Activated CD4-positive, alpha-beta T cell treated with anti-CD3 and anti-CD28 coated beads, Interleukin-10, Interleukin-2, amounts not matched to agents 100 ng/mL and 50 ng/mL, durations not matched to agents 16 hours and 8 hours (primary cell): ENCODE results near the gene WNT16.
"Not testable (repeated sequence)": the region's sequence is repeated elsewhere in the genome, so short reads cannot be mapped to it uniquely, and the experiment has no call there.

Experiments used
- DNase-seq: peaks from one replicate; pipeline ENCODE4 v3.0.0-alpha.2; 2020

The WNT16 gene, protein sequence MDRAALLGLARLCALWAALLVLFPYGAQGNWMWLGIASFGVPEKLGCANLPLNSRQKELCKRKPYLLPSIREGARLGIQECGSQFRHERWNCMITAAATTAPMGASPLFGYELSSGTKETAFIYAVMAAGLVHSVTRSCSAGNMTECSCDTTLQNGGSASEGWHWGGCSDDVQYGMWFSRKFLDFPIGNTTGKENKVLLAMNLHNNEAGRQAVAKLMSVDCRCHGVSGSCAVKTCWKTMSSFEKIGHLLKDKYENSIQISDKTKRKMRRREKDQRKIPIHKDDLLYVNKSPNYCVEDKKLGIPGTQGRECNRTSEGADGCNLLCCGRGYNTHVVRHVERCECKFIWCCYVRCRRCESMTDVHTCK

DNA sequence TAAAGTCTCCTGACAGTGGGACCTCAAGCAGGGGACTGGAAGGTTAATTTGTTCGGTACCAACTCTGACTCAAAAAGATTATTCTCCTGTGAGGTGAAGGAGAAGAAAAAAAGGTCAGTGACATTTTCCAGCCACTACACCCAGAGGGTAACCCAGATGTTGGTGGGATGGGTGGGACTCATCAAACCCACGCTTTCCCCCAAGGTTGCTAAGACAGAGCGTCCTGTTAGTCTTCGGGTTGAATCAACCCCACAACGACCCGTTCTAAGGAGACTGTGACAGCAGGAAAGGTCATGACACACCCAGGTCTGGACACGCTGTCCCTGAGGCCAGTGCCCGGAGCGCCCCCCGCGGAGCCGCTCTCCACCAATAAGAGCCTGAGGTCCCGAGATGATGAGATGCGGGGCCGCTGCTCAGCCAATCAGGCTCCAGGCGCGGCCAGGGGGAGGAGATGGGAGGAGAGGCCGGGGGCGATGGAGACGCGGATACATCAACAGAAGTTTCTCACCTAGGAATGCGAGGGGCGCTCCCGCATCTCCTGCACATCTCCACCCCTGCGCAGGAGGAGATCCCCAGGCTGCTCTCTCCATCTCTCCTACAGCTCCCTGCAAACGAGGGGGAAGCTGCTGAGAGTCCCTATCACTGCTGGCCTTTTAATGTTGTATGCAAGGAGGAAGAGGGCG, at the start of gene WNT16:
Gene WNT16 (plus strand): TSS at position 493 of the 683 bp plus-strand sequence. CDS start 293 bp downstream, outside the sequence.
- no peak for DNase-seq

DNA sequence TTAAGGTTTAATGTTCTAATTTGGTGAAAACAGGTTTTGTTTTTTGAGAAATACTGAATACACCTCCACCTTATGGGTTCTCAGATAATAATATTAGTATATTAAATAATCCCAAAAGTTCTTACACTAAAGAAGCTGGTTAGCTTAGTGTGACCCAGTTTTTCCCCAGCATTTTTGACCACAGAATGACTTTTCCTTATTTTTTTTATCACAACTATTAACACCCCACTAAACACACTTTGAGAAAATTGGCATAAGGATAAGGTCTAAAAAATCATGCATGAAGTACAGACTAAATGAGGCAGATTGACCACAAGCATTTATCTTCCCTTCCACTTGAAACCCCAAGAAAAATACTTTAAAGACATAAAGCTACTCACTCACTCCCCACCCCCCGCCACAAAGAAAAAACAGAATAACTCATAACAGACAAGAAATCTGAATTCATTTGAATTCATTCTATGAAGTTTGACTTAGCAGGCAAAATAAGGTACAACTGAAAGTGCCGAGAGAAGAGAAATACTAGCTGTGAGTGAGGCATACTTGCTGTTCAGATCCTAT, 49.7 kb upstream of the WNT16 start:
- peak; percentile 31 for DNase-seq

DNA sequence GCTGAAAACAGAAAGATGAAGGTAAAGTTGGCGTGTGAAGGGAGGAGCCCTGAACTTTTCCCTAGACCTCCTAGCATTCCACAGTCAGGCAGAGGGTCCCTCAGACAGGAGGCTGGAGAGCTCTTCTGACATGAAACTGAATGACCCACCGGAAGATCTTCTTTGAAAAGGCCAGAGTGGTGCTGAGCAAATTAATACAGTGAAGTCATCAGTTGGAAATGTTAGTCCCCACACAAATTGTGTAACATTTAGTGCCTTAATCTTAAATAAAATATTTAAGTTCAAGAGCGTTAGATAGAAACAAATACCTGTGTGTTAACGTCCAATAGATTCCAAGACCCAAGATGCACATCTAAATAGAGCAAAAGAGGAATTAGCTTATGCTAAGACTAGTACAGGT, 49.0 kb upstream of the WNT16 start:
- DNase-seq, result no peak

DNA sequence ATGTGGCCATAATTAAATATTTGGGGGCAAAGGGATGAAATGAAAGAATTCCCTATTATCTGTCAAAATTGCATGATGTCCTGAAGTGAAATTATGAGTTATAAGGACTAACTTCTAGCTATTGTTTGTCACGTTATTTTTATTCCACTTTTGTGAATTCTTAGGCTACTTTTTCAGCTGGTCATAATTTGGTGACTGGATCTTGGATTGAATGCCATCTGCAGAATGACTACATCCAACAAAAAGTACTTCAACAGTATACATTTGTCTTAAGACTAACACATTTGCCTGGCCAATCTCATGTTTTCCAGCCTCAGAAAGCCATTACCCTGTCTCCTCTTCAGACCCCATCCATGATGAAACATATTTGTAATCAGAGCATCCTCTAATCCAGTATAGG, 48.1 kb upstream of the WNT16 start:
- no peak for DNase-seq

DNA sequence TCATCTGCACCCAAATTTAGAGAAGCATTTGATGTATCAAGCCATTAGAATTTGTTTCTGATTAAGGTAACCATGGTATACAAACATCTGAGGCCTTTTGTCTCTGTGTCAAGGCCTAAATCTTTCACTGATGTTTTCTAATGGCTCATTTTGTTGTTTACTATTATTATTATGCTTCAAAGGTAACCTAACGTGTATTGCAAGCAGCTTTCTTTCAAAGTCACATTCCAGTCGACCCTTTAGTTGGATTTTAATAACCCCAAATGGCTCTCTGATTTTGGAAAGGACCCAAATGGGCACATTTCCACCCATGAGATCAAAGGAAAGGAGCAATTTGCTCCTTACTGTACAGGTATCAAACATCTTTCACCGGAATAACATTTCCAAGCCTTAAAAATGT, 46.7 kb upstream of the WNT16 start:
- no peak for DNase-seq

DNA sequence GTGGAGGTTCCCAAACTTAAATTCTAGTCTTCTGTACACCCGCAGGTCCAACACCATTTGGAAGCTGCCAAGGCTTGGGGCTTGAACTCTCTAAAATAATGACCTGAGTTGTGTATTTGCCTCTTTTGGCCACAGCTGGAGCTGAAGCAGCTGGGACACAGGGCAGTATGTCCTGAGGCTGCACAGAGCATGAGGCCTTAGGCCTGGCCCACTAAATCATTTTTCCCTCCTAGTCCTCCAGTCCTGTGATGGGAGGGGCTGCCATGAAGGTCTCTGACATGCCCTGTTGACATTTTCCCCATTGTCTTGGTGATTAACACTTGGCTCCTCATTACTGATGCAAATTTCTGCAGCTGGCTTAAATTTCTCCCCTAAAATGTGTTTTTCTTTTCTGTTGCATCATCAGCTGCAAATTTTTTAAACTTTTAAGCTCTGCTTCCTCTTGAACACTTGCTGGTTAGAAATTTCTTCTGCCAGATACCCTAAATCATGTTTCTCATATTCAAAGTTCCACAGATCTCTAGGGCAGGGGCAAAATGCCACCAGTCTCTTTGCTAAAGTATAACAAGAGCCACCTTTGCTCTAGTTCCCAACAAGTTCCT, 43.6 kb upstream of the WNT16 start:
- no peak for DNase-seq

DNA sequence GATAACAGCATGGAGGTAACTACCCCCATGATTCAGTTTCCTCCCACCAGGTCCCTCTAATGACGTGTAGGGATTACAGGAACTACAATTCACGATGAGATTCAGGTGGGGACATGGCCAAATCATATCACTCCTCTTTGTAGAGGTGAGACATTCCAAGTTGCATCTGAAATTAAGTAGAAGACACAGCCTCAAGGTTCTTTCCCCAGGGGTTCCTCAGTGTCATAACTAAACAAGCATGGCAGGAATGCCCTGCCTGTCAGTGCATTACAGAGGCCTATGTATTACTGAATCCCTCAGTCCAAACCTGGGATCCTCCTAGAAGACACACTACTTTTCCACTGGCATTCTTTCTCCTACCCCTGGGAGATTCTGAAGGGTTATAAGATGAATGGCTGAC, 42.6 kb upstream of the WNT16 start:
- DNase-seq, result no peak

DNA sequence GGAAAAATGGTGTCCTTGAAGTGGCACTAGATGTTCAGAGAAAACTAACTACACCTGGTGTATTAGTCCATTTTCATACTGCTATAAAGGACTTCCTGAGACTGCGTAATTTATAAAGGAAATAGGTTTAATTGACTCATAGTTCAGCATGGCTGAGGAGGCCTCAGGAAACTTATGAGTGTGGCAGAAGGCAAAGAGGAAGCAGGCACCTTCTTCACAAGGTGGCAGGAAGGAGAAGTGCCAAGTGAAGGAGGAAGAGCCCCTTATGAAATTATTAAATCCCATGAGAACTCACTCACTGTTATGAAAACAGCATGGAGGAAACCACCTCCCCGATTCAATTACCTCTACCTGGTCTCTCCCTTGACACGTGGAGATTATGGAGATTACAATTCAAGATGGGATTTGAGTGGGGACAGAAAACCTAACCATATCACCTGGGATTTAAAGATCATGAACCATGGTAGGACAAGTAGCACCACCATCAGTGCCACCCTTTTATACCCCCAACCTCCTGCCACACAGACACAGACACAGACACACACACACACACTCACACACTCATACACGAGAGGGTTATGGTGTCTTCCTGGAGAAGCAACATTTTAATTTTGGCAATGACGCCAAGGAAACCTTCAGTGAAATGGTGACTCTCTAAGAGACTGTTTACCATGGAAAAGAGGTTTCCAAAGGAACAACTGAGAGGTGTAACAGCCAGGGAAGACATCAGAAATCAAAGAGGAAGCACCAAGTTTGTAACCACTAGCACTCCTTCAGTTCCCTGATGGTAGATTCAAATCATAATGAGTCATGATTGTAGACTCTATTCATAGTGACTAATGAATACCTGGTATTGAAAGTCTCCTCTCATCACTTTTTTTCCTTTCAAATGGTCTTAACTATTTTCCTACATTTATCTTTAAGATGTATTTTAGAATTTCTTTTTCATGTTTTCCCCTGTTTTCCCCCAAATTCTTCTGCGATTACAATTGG, 41.8 kb upstream of the WNT16 start:
- DNase-seq, result no peak

DNA sequence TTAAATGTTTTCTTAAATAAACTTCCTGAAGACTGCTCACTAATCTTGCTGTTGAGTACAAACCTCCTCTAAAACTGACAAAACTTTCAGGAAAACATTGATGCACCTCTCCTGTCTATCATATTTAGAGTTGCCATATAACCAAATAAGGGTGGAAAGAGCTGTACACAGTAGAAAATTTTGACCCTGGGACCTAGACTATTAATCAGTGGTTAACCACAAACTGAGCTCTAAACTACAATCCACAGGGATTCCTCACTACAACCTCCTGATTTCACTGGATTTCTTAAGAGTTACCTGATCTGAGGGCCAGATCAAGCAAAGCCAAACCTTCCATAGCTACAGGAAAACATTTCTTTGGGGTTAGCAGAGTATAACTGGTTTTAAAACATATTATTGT, 39.9 kb upstream of the WNT16 start:
- DNase-seq, result no peak

DNA sequence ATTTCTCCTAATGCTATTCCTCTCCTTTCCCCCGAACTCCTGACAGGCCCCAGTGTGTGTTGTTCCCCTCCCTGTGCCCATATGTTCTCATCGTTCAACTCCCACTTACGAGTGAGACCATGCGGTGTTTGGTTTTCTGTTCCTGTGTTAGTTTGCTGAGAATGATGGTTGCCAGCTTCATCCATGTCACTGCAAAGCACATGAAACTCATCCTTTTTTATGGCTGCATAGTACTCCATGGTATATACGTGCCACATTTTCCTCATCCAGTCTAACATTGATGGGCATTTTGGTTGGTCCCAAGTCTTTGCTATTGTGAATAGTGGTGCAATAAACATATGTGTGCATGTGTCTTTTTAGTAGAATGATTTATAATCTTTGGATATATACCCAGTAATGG, 38.9 kb upstream of the WNT16 start:
- DNase-seq, result not testable (repeated sequence)

DNA sequence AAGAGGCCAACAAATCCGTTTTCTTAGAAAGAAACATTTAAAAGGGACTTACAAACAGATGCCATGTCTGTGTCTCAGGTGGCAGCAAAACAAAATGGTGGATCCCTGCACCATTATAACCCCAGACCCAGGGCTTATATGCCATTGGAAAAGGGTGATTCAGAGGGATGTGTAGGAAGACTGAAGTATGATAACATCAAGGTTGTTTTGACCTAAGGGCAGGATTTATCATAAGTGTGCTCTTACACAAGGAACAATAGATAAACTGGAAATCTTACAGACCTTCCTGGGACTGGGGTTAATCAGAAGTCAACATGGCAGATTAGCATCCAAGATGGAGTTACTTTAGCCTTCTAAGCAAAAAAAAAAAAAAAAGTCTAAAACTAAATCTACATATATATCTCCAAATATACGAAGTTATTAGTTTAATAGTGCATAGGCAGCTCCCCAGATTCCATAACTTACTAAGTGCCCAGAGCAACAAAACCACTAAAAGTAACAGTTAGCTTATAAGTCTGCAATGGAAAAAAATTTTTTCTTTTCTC, 34.3 kb upstream of the WNT16 start:
- no peak for DNase-seq

DNA sequence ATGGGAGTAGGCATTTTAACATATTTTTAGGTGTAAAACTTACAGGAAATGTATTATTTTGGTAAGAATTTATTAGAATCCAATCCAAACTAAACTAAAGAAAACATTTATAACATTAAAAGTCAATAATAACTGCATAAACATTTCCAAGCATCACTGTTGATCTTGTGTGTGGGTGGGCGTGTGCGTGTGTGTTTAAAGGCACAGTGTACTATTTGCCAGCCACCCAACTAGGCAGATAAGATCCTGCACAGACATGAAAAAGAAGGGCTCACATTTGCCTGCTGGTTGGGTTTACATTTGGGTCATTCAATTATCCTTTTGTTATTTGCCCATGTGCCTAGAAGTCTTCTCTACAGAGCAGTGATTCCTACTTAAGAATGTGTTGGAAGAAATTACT, 31.0 kb upstream of the WNT16 start:
- no peak for DNase-seq

DNA sequence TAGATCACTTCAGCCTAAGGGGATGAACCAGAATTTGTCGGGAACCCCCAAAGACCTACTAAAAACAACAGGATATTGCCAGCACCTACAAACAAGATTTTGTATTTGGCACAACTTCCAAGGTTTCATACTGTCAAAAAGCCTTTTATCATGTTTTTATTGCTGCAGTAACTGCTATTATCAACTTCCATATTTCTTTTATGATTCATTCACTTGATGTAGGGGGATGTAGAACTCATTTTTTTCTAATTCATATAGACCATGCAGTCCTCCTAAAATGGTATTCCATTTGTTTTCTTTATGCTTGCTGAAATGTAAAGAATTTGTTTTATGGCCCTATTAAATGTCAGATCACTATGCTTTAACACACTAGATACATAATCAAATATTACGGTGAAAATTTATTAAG, 30.0 kb upstream of the WNT16 start:
- DNase-seq, result no peak

DNA sequence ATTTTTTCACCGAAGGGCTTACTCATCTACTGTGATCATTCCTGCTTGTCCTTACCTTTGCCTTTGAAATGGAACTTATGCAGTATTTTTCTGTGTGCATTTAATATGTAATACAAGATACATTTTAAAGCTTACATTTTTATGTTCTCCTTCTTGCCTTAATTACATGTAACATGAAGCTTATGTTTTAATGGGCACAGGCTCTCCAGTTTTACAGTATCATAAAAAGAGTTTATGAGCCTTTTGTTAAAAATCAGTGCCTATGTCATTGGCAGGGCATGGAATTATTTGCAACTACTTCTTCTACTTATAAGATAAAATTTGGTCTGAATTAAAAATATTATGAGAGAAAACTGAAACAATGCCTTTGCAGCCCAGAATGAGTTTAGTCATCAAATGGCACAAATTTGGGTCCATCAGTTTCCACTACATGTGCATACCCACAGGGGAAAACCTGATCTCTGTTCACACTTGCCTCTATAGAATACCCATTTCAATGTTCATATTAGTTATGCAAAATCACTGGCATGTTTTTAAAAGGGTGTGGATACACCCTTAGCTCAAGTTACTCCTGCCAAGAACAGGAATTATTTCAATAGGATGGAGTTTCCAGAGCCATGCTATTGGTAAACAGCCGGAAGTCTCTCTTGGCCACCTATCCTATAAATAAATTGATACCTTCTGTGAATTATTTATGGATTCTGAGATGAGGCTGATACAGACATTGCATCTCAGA, 27.9 kb upstream of the WNT16 start:
- no peak for DNase-seq

DNA sequence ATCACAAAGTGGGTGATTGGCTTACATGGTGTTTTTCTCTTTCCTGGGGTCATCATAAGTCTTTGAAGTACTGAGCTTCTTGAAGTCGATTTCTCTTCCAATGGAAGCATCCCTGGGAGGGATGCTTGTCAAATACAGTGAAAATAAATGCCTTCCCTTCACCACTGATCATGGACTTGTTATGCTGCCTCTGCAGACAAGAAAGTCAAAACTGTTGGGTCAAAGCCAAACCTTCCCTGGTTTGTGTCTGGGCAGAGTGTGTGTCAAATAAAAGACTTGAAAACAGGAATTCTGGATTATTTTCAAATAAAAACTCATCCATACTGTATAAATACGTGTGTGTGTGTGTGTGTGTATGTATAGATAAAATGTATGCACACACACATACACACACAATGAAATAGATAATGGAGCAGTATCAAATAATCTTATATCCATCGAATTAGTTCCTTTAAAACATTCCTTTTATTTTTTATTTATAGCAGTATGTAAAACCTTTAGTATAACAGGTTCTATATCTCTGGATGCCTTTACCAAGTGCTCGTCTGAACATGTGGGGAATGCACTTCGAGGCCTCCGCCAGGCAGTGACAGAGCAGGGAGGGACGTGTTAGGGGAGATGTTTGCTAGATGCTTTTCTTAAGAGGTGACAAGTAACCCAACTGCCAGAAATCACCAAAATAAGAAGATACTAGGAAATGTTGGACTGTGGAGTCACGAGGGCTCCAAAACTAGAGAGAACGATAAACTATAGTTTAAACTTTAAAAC, 27.2 kb upstream of the WNT16 start:
- DNase-seq, result no peak

DNA sequence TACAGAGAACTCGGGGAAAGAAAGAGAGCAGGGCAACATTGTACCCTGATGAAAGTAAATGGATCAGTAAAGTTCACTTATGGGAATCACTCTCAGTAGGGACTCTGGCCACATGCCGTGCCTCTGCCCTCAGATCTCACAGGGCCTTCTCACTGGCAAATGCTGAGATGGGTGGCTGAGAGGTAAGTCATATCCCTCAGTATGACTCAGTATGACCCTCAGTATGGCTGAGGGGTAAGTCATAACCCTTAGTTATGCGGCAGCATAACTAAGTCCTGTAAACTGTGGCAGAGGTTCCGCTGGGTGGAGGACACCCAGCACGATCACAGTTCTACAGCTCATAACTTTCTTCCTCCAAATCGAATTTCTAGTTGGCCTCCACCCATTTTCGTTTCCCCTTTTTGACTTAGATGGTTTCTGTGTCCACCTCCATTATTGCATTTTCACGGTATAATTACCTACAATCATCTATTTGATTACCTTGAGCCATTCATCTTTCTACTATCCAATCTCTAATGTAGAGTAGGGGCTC, 26.5 kb upstream of the WNT16 start:
- DNase-seq, result peak; percentile 3

DNA sequence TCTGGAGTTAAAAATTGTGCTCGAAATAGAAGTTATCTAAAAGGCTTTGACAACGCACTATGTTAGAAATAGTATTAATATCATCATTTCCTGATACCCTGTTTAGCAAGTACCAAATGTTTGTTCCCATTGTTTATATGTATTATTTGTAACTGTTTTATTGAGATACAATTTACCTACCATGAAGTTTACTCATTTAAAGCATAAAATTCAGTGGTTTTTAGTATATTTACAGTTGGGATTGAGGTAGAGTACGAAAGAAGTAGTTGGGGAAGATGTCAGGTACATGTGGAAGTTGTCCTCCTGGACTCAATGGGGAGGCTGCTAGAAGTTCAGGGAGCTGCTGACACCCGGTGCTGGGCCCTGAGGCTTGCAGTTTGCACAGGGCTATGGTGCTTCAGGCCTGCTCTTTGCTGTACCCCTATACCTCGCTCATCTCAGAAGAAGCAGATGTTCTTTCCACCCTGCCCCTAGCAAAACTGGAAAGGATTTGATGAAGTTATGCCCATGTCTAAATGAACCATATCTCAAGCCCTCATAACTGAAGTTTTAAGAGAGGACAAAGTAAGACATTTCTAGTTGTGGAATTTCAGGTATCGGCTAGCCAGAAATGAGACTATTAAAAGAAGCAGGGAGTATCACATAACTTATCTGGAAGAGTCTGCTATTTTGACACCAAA, 25.2 kb upstream of the WNT16 start:
- DNase-seq, result no peak

DNA sequence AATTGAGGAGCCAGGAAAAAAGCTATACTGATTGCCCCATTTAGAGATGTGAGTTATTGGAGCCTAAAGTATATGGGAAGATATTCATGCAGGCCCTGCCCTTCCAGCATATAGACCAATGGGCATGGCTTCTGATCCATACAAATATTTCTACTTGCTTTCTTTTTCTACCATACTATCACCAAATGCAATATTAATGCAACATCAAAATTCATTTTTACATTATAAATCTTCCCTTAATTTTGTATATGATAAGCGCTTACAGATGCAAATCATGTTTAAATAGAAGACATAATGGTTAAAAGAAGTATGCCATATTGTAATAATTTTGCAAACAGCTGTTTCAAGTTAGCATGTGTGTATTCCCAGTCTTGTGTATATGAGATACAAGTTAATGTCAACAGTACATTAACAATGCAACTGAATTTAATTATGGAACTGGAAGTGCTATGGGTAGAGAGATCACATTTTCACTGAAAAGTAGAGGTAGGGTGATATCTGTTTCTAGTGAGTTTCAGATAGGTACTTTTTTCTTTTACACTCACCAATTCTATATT, 24.6 kb upstream of the WNT16 start:
- DNase-seq, result no peak

DNA sequence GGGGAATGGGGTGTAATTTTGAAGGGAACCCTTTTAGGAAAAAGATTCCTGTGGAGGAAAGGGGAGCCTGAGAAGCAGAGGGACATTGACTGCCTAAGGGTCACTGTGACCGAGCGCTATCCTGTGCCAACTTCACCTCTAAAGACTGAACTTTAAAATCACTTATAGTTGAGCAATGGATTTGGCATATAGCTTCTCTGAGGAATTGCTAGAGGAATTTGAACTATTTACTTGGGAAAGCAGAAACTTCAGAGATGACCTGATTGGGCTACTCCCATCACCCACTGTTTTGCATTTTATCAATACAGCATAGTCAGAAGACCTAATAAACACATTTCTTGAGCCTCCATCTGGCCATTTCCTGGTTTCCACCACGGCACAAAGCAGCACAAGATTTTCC, 23.7 kb upstream of the WNT16 start:
- DNase-seq, result no peak

DNA sequence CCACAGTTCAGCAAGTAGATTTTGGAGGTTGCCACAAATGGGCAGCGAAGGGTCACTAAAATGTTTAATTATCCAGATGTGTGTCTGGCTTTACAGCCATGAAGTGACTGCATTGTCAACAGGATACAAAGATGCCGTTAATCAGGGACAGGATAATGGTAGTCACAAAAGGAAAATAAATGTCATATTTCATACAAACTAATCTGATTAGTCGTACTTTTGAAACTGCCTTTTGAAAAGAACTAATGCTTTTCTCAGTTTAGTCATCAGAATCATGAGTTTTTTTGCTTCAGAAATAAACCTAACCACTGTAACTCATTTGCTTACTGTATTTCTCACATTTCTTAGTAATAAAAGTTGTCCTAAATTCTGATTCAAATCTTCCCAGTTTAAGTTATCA, 22.2 kb upstream of the WNT16 start:
- no peak for DNase-seq
